Stimulated activated effector memory CD8-positive, alpha-beta T cell treated with anti-CD3 and anti-CD28 coated beads, Interleukin-12 subunit alpha, Interleukin-12 subunit beta, amount 100 ng/mL, for 72 hours (primary cell): ENCODE measurements around the gene CACNA1S.

Experiments used
- ATAC-seq: fragments of 150-1000 bp; cut with Tn5 transposase; 2 replicates; pipeline ENCODE4 v1.10.0; 2021
- DNase-seq, 2 donors: peaks; one replicate each; pipeline ENCODE4 v3.0.0; 2021 to 2022; ENCODE audit warnings: low spot score in 2 of 2
- H3K27ac Mint-ChIP-seq: one replicate; pipeline ENCODE4 v1.8.0; 2022; ENCODE audit warnings: mild to moderate bottlenecking, mixed read lengths
- H3K36me3 Mint-ChIP-seq: one replicate; pipeline ENCODE4 v1.8.0; 2022; ENCODE audit warnings: mild to moderate bottlenecking, mixed read lengths
- H3K4me1 Mint-ChIP-seq: one replicate; pipeline ENCODE4 v1.8.0; 2022; ENCODE audit warnings: mixed read lengths
- H3K4me3 Mint-ChIP-seq: one replicate; pipeline ENCODE4 v1.8.0; 2022; ENCODE audit warnings: mild to moderate bottlenecking, mixed read lengths
- H3K9me3 Mint-ChIP-seq: one replicate; pipeline ENCODE4 v1.8.0; 2022; ENCODE audit warnings: mixed read lengths

Gene CACNA1S

DNA sequence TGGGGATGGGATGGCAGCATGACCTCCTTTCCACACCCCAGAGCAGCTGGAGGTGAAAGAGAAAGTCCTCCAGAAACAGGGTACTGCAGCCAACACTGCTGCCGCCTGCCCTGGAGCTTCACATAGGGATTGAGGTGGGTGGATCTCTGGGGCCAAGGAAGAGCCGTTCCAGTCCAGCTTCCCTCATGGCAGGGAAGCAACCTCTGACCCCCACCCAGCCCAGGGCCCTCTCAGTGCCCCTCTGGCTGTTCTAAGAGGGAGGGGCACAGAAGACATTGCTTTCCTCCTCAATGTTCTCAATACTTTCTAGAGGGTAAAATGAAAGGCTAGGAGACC lies 94.4 kb downstream of the CACNA1S start:
- Mint-ChIP-seq H3K36me3 (peaks cover 38% of the 10 kb centered on the region), H3K27ac (no peak overlapping the region), H3K4me1 (peaks cover 98% of the 10 kb centered on the region), H3K9me3 (no peaks in the 10 kb centered on the region), H3K4me3 (peak overlapping the region; percentile 99)
- DNase-seq (no peak), ATAC-seq (no peak)

DNA sequence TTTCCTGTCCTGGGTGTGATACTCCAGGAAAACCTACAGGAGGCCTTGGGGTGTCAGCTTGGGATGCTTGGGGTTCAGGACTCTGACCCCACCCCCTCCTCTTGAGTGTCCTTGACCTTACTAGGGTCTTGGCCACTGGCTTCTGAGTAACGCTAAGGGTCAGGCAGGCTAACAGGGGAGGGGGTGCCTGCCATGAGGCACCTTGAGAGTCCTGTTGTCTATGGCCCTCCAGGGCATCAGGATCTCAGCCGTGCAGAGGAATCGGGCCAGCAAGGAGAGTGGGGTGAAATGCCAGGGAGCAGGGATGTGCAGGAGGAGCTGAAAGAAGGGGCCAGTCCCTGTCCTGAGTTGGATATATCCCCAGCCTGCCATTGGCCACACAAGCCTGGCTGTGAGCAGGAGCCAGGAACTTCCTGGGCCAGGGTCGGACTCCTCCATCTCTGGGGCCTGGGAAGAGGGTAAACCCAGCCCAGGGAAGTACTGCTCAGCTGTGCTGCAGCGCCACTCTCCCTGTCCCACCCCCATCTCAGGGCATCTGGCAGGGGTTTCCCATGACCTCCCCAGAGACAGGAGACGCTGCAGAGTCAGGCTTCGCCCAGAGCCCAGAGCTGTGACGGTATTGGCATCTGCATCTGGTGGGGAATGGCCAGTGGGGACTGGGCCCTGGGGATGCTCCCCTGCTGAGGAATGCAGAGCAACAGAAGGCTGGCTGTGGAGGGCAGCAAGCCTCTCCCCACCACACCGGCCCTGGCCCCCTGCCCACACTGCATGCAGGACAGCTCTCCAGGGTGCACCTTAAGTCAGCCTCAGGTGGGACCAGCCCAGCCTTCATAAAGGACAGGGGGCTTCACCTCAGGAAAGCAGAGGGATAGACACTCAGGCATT lies 95.0 kb downstream of the CACNA1S start:
- peaks cover 44% of the 10 kb centered on the region for H3K36me3 Mint-ChIP-seq
- H3K9me3 Mint-ChIP-seq: no peaks in the 10 kb centered on the region
- DNase-seq: no peak
- H3K4me3 Mint-ChIP-seq: peak overlapping the region; percentile 99
- ATAC-seq: no peak
- H3K4me1 Mint-ChIP-seq: peaks cover 98% of the 10 kb centered on the region
- H3K27ac Mint-ChIP-seq: no peak overlapping the region

DNA sequence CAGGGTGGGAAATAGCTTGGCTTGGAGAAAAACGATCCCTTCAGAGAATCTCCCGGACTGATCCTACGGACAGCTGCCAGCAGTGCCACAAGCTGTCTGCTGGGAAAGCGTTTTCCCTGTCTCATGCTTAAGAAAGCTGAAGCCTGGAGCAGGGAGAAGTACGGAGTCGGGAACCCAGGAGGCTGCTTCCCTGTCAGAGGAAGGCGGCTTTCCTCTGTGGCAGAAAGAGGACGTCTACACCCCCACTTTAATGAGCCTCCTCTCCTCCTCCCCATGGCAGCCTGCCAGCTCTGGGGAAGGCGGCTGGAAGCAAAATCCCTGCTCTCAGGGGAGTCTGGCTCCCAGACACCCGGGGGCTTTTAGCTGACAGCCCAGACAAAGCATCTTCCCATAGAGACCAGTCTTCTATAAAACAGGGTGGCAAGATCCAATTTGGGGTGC lies 96.0 kb downstream of the CACNA1S start:
- no peak overlapping the region for H3K27ac Mint-ChIP-seq
- peaks cover 98% of the 10 kb centered on the region for H3K4me1 Mint-ChIP-seq
- no peak for ATAC-seq
- DNase-seq: no peak
- peak overlapping the region; percentile 99 for H3K4me3 Mint-ChIP-seq
- H3K9me3 Mint-ChIP-seq: no peaks in the 10 kb centered on the region
- H3K36me3 Mint-ChIP-seq: peaks cover 53% of the 10 kb centered on the region

DNA sequence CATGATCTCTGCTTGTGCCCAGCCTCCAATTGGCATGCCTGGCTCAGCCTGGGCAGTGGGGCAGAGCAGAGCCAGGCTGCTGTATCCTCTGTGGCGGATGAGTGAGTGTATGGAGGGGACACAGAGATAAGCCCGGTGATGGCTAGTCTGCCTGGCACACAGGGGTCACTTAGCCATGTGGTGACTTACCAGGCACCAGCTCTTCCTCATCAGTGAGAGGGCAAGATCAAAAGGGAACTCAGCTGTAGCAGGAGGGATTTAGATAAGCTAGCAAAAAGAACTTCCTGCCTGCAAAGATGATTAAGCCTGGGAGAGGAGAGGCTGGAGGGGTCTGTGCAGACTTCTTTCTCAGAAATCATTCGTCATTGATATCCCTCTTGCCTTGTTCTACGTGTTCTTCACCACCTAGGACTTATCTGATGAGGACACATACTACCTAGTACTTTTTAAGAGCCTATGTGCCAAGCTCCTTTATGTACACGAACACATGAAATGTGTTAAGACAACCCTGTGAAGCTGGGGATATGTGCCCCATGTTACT lies 96.6 kb downstream of the CACNA1S start:
- H3K4me1 Mint-ChIP-seq: peaks cover 94% of the 10 kb centered on the region
- H3K9me3 Mint-ChIP-seq: no peaks in the 10 kb centered on the region
- DNase-seq (no peak), ATAC-seq (peak; percentile 57)
- no peak overlapping the region for H3K27ac Mint-ChIP-seq
- peak overlapping the region; percentile 99 for H3K4me3 Mint-ChIP-seq
- H3K36me3 Mint-ChIP-seq: peaks cover 49% of the 10 kb centered on the region

DNA sequence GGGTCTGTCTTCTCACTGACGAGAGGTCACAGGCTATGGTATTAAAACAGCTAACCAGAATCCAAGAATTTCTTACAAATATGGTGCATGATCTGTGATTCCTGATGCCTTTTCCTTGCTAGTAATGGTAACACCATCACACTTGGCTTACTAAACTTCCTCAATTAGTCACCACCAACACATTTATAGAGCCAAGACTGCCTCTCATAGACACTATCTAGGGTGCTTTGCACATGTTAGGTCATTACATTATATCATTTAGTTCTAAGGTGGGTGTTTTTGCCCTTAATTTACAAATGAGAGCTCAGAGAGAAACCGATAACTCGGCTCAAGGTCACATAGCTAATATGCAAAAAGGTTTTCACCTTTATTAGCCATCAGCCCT lies 97.4 kb downstream of the CACNA1S start:
- peak overlapping the region; percentile 99 for H3K4me3 Mint-ChIP-seq
- ATAC-seq (no peak), DNase-seq (no peak)
- peaks cover 86% of the 10 kb centered on the region for H3K4me1 Mint-ChIP-seq
- H3K27ac Mint-ChIP-seq: no peak overlapping the region
- H3K36me3 Mint-ChIP-seq: peaks cover 41% of the 10 kb centered on the region
- no peaks in the 10 kb centered on the region for H3K9me3 Mint-ChIP-seq

DNA sequence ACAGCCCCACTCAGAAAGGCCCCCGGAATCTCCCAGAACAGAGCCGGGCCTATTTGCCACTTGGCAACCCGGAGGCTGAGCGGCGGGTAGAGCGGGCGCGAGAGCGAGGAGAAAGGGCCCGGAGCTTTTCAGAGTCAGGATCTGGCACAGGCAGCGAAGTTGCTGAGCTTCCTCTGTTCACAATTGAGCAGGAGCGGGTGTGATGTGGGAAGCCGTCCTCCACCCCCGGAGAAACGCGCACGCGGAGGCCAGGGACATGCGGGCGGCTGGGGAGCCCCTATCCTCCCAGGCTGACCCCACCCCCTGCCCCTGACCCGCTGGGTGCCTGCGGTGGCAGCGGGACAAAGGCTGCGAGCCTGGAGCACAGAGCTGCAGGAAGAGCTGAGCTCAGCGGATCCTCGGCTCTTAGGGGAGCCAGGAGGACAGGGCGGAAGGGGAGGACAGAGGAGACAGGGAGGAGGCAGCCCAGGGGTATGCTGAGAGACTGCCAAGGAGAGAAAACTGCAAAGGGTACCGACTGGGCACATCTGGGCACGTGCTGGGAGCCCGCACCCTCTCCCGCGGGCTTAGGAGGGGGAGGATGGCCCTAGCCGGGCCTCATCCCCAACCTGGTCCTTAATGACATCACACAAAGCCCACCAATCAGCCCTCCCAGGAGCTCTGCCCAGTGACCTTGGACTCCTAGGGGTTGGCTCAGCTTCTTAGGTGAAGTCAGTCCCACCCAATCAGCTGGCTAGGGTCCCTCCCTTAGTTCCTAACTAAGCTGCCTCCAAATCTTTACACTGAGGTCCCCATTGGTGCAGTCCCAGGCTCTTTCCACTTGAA lies 98.0 kb downstream of the CACNA1S start:
- no peak overlapping the region for H3K27ac Mint-ChIP-seq
- peaks cover 36% of the 10 kb centered on the region for H3K36me3 Mint-ChIP-seq
- no peak for DNase-seq
- ATAC-seq: no peak
- H3K4me1 Mint-ChIP-seq: peaks cover 80% of the 10 kb centered on the region
- H3K4me3 Mint-ChIP-seq: peak overlapping the region; percentile 99
- H3K9me3 Mint-ChIP-seq: no peaks in the 10 kb centered on the region

DNA sequence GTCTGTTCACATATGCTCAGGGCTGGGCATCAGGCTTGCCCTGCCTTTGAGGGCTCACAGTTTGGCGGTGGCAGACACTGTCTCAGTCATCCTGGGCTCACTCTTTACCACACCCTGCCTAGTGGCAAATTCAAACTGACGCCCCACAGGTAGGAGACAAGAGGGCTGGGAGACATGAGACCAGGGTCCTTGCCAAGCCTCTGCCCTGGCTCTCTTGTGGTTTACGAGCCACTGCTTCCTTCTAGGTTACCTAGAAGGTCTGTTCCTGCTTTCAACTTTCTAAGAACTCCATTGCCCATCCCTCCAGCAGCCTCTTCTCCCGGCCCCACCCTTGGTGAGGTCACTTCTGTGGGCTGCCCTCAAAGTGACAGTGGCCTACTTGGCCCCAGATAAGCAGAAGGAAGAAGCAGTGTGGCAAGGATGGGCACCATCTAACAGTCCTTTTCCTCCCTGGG lies 99.2 kb downstream of the CACNA1S start:
- Mint-ChIP-seq H3K4me3 (peak overlapping the region; percentile 56), H3K36me3 (peaks cover 37% of the 10 kb centered on the region), H3K4me1 (peaks cover 71% of the 10 kb centered on the region), H3K27ac (no peak overlapping the region), H3K9me3 (no peaks in the 10 kb centered on the region)
- DNase-seq (no peak), ATAC-seq (peak; percentile 85)

DNA sequence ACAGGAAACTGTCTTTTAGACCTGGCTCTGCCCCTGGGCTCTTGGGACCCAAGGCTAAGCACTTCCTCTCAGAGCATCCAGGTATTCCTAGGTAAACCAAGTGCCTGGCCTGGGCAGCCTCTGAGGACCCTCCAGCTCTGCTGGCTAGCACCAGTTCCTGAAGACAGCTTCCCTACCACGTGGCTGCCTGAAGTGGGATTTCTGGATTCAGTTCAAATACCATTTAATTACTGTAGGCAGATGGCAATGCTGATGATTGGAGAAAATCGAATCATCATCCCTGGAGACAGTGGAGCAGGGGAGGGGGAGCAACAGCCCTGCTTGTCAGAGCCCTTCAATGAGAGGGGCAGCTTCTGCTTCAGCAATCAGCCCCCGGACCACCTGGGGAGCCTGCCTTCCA lies 100.6 kb downstream of the CACNA1S start:
- Mint-ChIP-seq H3K9me3 (no peaks in the 10 kb centered on the region), H3K4me1 (peaks cover 56% of the 10 kb centered on the region), H3K36me3 (peaks cover 31% of the 10 kb centered on the region), H3K27ac (no peak overlapping the region), H3K4me3 (peak overlapping the region; percentile 30)
- DNase-seq (no peak), ATAC-seq (no peak)

DNA sequence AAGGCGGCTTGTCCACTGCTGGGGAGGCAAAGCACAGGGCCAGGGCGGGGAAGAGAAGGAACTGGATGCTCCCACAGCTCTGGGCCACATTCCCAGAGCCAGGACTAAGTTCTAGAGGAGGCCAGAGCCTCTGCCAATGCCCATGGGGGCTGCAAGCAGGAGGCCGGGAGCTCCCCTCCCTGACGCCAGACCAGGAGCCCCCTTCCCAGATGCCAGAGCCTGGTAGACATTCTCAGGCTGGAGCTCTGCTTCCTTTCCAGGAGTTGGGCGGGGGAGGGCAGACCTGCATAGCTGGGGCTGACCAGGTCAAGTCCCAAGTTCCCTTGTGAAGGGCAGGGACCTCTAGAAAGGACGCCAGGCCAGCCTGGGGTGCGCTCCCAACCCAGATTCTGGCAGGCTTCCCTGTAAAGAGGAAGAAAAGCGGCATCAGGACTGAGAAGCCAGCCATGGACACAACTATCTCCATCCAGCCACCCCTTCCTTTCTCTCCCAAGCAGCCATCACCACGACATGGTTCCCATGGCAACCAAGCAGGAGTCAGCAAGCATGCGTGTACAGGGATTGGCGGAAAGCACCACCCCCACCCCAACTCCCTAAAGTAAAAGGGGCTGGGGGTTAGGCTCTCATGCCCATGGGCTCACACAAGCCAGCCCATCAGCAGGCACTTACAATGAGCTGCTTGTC lies 102.1 kb downstream of the CACNA1S start:
- Mint-ChIP-seq H3K9me3 (no peaks in the 10 kb centered on the region), H3K27ac (no peak overlapping the region), H3K4me1 (peaks cover 41% of the 10 kb centered on the region), H3K4me3 (no peak overlapping the region), H3K36me3 (peaks cover 24% of the 10 kb centered on the region)
- DNase-seq: no peak
- no peak for ATAC-seq

DNA sequence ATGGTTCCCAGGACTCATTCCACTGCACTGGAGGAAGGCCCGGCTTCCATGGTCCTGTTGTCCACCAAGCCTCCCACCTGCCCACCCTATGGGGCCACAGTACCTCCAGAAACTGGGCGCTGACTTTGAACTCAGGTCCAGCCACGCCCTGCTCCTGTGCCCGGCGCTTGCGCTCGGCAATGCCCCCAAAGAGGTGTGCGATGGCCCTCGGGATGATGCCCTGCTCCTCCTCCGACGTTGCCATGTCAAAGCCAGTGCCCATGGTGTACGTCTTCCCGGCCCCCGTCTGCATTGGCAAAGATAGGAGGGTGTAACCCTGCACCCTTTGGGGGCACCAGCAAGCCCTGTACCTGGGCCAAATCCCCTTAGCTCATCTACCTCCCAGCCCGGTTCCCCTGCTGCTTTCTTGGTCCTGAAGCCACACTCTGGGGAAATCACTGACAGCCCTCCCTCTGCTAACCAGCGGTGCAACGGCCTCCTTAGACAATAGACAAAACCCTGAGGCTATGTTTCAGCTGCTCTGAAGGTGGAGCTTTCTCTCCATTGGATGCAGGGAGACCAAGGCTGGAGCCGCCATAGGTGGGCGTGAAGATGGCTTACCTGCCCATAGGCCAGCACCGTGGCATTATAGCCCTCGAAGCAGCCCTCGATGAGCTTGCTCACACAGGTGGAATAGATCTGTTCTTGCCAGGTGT lies 103.4 kb downstream of the CACNA1S start:
- DNase-seq: no peak
- Mint-ChIP-seq H3K4me1 (peaks cover 28% of the 10 kb centered on the region), H3K36me3 (peaks cover 24% of the 10 kb centered on the region), H3K4me3 (no peak overlapping the region), H3K9me3 (no peaks in the 10 kb centered on the region), H3K27ac (no peak overlapping the region)
- no peak for ATAC-seq

DNA sequence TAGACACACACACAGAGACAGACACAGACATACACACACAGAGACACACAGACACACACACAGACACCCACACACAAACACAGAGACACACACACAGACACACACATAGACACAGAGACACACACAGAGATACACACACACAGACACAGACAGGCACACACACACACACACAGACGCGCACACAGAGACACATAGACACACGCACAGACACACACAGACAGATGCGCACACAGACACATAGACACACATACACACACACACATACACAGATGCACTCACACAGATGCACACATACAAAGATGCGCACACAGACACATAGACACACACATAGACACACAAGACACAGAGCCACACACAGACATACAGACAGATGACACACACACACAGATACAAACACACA lies 104.7 kb downstream of the CACNA1S start:
- H3K36me3 Mint-ChIP-seq: peaks cover 17% of the 10 kb centered on the region
- no peak overlapping the region for H3K4me3 Mint-ChIP-seq
- peaks cover 23% of the 10 kb centered on the region for H3K4me1 Mint-ChIP-seq
- H3K9me3 Mint-ChIP-seq: no peaks in the 10 kb centered on the region
- H3K27ac Mint-ChIP-seq: no peak overlapping the region
- DNase-seq: no peak
- no peak for ATAC-seq

DNA sequence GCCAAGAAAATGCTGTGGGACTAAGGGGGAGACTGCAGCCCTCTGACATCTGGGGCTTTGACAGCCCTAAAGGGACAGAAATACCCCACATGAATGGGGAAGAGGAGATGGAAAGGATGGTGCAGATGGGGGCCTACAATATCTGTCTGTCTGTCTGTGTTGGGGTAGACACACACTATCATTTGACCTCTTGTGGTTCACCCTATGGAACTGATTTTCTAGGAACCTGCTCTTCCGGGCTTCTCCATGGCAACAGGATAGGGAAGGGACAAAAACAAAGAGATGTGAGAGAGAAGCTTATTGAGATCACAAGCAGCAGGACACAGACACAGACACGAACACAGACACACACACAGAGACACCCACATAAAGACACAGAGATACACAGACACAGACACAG lies 105.8 kb downstream of the CACNA1S start:
- H3K9me3 Mint-ChIP-seq: no peaks in the 10 kb centered on the region
- H3K27ac Mint-ChIP-seq: no peak overlapping the region

DNA sequence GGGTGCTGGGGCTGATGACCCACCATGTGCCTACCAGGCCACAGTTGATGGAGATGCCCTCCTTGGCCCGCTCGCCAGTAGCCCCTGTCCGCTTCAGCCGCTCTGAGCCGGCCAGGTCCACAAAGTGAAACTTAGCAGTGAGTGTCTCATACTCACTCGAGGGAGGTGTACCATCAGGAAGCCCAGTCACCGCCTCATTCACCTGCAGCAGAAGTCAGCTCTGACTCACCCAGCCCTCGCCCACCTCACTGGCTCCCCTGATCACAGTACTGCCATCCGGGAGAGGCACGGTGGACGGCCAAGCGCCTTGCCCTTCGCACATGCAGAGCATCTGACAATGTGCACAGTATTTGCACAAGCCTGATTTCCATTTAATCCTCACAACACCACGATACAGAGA lies 107.5 kb downstream of the CACNA1S start:
- Mint-ChIP-seq H3K4me3 (no peak overlapping the region), H3K36me3 (peaks cover 6% of the 10 kb centered on the region), H3K27ac (no peak overlapping the region), H3K4me1 (peaks cover 14% of the 10 kb centered on the region), H3K9me3 (no peaks in the 10 kb centered on the region)
- no peak for DNase-seq
- ATAC-seq: peak; percentile 58

More for the DNA sequence above, 105.8 kb downstream of the CACNA1S start:
- no peak overlapping the region for H3K4me3 Mint-ChIP-seq
- H3K36me3 Mint-ChIP-seq: peaks cover 7% of the 10 kb centered on the region
- ATAC-seq (no peak), DNase-seq (no peak)
- H3K4me1 Mint-ChIP-seq: peaks cover 18% of the 10 kb centered on the region

DNA sequence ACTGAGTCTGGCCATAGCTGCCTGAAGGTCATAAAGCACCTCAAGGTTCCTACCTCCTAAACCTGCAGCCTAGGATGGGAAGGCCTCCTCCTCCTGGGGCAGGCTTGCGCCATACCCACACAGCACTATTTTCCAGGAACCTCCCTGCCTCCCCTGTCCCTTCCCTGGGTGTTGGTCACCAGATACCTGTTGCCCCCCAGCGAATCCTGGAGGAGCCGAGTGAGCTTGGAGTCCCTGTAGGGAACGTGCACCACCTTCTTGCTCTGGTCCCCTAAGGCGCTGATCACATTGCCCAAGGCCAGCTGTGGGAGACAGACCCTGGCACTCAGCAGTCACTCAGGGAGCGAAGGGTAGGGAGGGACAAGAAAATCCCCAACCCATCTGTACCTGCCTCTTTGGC lies 108.1 kb downstream of the CACNA1S start:
- Mint-ChIP-seq H3K9me3 (no peaks in the 10 kb centered on the region), H3K4me1 (peaks cover 19% of the 10 kb centered on the region), H3K4me3 (no peak overlapping the region), H3K27ac (no peak overlapping the region), H3K36me3 (peaks cover 4% of the 10 kb centered on the region)
- ATAC-seq (no peak), DNase-seq (no peak)
